ENCODE data around the gene DDR2. TPM values are rescaled to one million over a fixed set of nuclear protein-coding genes. Genes with fewer than 3 reads are reported as not detected.
"Not testable (repeated sequence)": the region's sequence is repeated elsewhere in the genome, so short reads cannot be mapped to it uniquely, and the experiment has no call there.

Gene DDR2
- total RNA-seq, 1 donor from 2014 or later: 4.4 TPM

- Mint-ChIP-seq H3K36me3 (ENCODE audit: unreplicated experiment) (no peaks in the 10 kb centered on the region), H3K9me3 (ENCODE audit: unreplicated experiment) (no peaks in the 10 kb centered on the region), H3K27me3 (ENCODE audit: unreplicated experiment) (no peaks in the 10 kb centered on the region), H3K4me1 (ENCODE audit: low read depth, unreplicated experiment) (no peaks in the 10 kb centered on the region), H3K4me3 (ENCODE audit: unreplicated experiment) (no peak overlapping the region), H3K27ac (ENCODE audit: unreplicated experiment) (no peak overlapping the region)
- DNase-seq: no peak
- TF ChIP-seq, protein P1, sequence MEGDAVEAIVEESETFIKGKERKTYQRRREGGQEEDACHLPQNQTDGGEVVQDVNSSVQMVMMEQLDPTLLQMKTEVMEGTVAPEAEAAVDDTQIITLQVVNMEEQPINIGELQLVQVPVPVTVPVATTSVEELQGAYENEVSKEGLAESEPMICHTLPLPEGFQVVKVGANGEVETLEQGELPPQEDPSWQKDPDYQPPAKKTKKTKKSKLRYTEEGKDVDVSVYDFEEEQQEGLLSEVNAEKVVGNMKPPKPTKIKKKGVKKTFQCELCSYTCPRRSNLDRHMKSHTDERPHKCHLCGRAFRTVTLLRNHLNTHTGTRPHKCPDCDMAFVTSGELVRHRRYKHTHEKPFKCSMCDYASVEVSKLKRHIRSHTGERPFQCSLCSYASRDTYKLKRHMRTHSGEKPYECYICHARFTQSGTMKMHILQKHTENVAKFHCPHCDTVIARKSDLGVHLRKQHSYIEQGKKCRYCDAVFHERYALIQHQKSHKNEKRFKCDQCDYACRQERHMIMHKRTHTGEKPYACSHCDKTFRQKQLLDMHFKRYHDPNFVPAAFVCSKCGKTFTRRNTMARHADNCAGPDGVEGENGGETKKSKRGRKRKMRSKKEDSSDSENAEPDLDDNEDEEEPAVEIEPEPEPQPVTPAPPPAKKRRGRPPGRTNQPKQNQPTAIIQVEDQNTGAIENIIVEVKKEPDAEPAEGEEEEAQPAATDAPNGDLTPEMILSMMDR (IDR thresholded peaks at IDR 0.05; ENCODE audit: partially characterized antibody, unreplicated experiment): no peak
Observed at GRCh38 chr1:162772571-162773154, 140.4 kb downstream of the DDR2 start.

GRCh38 chr1:162774007-162774406, 141.7 kb downstream of the DDR2 start:
- TF ChIP-seq, protein P1 (IDR thresholded peaks at IDR 0.05; ENCODE audit: partially characterized antibody, unreplicated experiment): no peak
- Mint-ChIP-seq H3K27ac (ENCODE audit: unreplicated experiment) (no peak overlapping the region), H3K4me3 (ENCODE audit: unreplicated experiment) (no peak overlapping the region), H3K9me3 (ENCODE audit: unreplicated experiment) (peaks cover 2% of the 10 kb centered on the region), H3K4me1 (ENCODE audit: low read depth, unreplicated experiment) (no peaks in the 10 kb centered on the region), H3K27me3 (ENCODE audit: unreplicated experiment) (peaks cover 2% of the 10 kb centered on the region), H3K36me3 (ENCODE audit: unreplicated experiment) (no peaks in the 10 kb centered on the region)
- DNase-seq: no peak

GRCh38 chr1:162779043-162779442, 146.8 kb downstream of the DDR2 start:
- no peak overlapping the region for H3K27ac Mint-ChIP-seq (ENCODE audit: unreplicated experiment)
- H3K4me3 Mint-ChIP-seq (ENCODE audit: unreplicated experiment): no peak overlapping the region
- DNase-seq: no peak

GRCh38 chr1:162782671-162783070, 150.4 kb downstream of the DDR2 start:
- DNase-seq: no peak
- H3K36me3 Mint-ChIP-seq (ENCODE audit: unreplicated experiment): no peaks in the 10 kb centered on the region
- no peaks in the 10 kb centered on the region for H3K4me1 Mint-ChIP-seq (ENCODE audit: low read depth, unreplicated experiment)
- H3K9me3 Mint-ChIP-seq (ENCODE audit: unreplicated experiment): peaks cover 2% of the 10 kb centered on the region
- H3K4me3 Mint-ChIP-seq (ENCODE audit: unreplicated experiment): no peak overlapping the region
- peaks cover 2% of the 10 kb centered on the region for H3K27me3 Mint-ChIP-seq (ENCODE audit: unreplicated experiment)
- TF ChIP-seq, protein P1 (IDR thresholded peaks at IDR 0.05; ENCODE audit: partially characterized antibody, unreplicated experiment): no peak
- H3K27ac Mint-ChIP-seq (ENCODE audit: unreplicated experiment): no peak overlapping the region

More at GRCh38 chr1:162779043-162779442, 146.8 kb downstream of the DDR2 start:
- Mint-ChIP-seq H3K9me3 (ENCODE audit: unreplicated experiment) (peaks cover 2% of the 10 kb centered on the region), H3K4me1 (ENCODE audit: low read depth, unreplicated experiment) (no peaks in the 10 kb centered on the region), H3K27me3 (ENCODE audit: unreplicated experiment) (peaks cover 2% of the 10 kb centered on the region), H3K36me3 (ENCODE audit: unreplicated experiment) (no peaks in the 10 kb centered on the region)
- TF ChIP-seq, protein P1 (IDR thresholded peaks at IDR 0.05; ENCODE audit: partially characterized antibody, unreplicated experiment): no peak

DNA sequence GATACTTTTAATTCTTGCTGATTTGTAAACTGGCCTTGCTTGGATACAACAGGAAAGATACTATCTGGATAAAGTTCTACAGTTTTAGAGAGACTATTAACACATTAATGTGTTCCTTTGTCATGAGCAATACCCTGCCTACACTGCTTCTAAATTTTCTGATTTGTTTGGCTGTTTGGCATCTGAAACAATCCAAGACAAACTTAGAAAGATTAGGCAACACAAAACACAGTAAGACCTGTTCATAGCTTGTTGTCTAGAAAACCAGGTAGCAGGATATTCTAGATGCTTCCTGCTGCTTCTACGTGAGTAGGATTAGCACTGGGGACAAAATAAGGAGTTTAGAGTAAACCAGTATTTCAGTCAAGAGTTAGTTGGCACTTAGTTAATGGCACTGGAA, 152.7 kb downstream of the DDR2 start:
- not testable (repeated sequence) for H3K4me1 Mint-ChIP-seq (ENCODE audit: low read depth, unreplicated experiment); H3K4me3 Mint-ChIP-seq (ENCODE audit: unreplicated experiment); DNase-seq; H3K9me3 Mint-ChIP-seq (ENCODE audit: unreplicated experiment); H3K27ac Mint-ChIP-seq (ENCODE audit: unreplicated experiment); H3K27me3 Mint-ChIP-seq (ENCODE audit: unreplicated experiment); H3K36me3 Mint-ChIP-seq (ENCODE audit: unreplicated experiment)

DNA sequence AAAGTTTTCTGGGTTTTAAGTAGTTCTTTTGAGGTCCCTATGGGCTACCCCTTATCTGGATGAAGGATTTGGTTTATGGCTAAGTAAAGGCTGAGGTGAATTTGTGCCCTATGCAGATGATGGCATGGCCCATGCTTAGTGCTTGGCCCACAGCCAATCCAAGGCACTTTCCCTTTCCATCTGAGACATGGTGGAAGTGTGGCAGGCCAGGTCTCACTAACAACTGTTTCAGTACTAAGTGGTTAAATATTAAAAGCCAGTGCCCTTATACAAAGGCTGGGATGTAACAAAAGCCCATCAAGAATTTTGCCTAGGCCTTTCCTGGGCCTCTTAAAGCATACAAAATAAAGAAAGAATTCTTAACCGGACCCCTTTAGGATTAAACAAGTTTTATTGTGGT, 156.5 kb downstream of the DDR2 start:
- H3K4me1 Mint-ChIP-seq (ENCODE audit: low read depth, unreplicated experiment); H3K27ac Mint-ChIP-seq (ENCODE audit: unreplicated experiment); H3K27me3 Mint-ChIP-seq (ENCODE audit: unreplicated experiment): not testable (repeated sequence)

DNA sequence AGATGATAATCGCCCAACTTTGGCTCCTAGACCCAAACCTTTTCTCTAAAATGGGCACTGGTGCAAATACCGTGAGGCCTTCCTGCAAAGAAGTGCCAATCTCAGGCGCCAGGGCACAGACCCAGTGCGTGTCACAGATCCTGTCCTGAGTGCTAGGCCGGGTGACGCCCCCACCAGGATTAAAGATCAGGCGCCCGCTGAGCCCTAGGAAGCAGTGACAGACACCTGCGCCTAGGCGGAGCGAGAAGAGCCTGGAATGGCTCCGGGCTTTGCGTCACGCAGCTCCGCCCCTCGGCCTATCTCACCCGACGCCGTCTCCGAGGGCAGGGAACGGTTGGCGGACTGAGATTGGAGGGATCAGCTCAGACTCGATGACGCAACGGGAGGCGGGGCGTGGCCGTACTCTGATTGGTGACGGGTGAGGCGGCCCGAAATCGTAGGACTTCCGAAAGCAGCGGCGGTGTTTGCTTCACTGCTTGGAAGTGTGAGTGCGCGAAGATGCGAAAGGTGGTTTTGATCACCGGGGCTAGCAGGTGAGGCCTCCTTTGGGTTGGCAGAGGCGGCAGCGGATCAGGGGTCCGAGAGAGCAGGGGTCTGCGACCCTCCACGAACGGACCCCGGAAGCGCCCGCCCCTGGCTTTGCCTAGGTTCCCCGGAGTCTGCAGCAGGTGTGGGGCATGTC, 158.2 kb downstream of the DDR2 start, which contains the start of gene HSD17B7:
Gene HSD17B7, plus strand, starts transcription at position 400 of the 682 bp plus-strand sequence. Its CDS starts 99 bp downstream, at position 499.
- not testable (repeated sequence) for H3K36me3 Mint-ChIP-seq (ENCODE audit: unreplicated experiment); H3K9me3 Mint-ChIP-seq (ENCODE audit: unreplicated experiment); H3K4me1 Mint-ChIP-seq (ENCODE audit: low read depth, unreplicated experiment); H3K27ac Mint-ChIP-seq (ENCODE audit: unreplicated experiment); H3K27me3 Mint-ChIP-seq (ENCODE audit: unreplicated experiment)
- H3K4me3 Mint-ChIP-seq (ENCODE audit: unreplicated experiment): peak within 1 kb of the TSS; percentile 87
- DNase-seq: peak; percentile 72

More for the DNA sequence above, 156.5 kb downstream of the DDR2 start:
- H3K36me3 Mint-ChIP-seq (ENCODE audit: unreplicated experiment); H3K9me3 Mint-ChIP-seq (ENCODE audit: unreplicated experiment); DNase-seq; H3K4me3 Mint-ChIP-seq (ENCODE audit: unreplicated experiment): not testable (repeated sequence)

DNA sequence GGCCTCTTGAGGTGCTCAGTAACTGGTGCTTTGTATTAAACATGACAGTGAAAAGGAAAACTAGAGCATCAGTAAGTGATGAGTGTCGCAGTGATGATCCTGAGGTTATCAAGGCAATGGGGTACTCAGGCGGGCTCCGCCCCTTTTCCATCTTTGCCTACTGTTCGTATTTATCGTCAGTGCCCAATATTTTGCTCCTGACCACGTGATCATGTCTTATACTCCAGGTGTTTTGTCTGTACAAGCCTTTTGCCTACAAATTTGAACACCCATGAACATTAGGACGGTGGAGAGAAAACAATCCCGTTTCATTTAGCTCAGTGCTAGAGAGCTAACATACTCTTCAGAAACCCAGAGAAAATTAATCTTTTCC, 158.7 kb downstream of the DDR2 start:
- not testable (repeated sequence) for H3K4me1 Mint-ChIP-seq (ENCODE audit: low read depth, unreplicated experiment); H3K27ac Mint-ChIP-seq (ENCODE audit: unreplicated experiment); H3K9me3 Mint-ChIP-seq (ENCODE audit: unreplicated experiment); H3K36me3 Mint-ChIP-seq (ENCODE audit: unreplicated experiment); DNase-seq; H3K27me3 Mint-ChIP-seq (ENCODE audit: unreplicated experiment)
- H3K4me3 Mint-ChIP-seq (ENCODE audit: unreplicated experiment): peak overlapping the region; percentile 87
